GM21423 (cell line): Measurements from ENCODE around the gene GPHN.

Source experiments
- ATAC-seq: cut with Tn5 transposase; IDR thresholded peaks from one replicate; pipeline ENCODE4 v1.9.1; 2021; ENCODE audit warnings: mild to moderate bottlenecking, moderate library complexity; ENCODE audit not compliant: unreplicated experiment

The GPHN gene

GRCh38 chr14:66507722-66508546, at the start of gene GPHN:
GPHN (plus strand) TSS chr14:66508147.
- ATAC-seq = peak; percentile 78

GRCh38 chr14:66459603-66460002, 48.3 kb upstream of the GPHN start:
- no peak for ATAC-seq

- ATAC-seq = no peak
Observed at GRCh38 chr14:66464261-66464660, 43.7 kb upstream of the GPHN start.

- ATAC-seq = no peak
Observed at GRCh38 chr14:66468778-66469367, 39.1 kb upstream of the GPHN start.

- ATAC-seq = no peak
Observed at GRCh38 chr14:66471584-66471983, 36.4 kb upstream of the GPHN start.

GRCh38 chr14:66472251-66472650, 35.7 kb upstream of the GPHN start:
- ATAC-seq = no peak

- ATAC-seq = no peak
Observed at GRCh38 chr14:66473223-66473622, 34.7 kb upstream of the GPHN start.

- ATAC-seq = no peak
Observed at GRCh38 chr14:66476964-66477363, 31.0 kb upstream of the GPHN start.

- no peak for ATAC-seq
Observed at GRCh38 chr14:66477567-66477966, 30.4 kb upstream of the GPHN start.

GRCh38 chr14:66482873-66483272, 25.1 kb upstream of the GPHN start:
- ATAC-seq = no peak

- ATAC-seq = no peak
Observed at GRCh38 chr14:66483322-66483721, 24.6 kb upstream of the GPHN start.

GRCh38 chr14:66485029-66485428, 22.9 kb upstream of the GPHN start:
- no peak for ATAC-seq

GRCh38 chr14:66485910-66486421, 22.0 kb upstream of the GPHN start, which contains the start of gene CCDC196:
CCDC196 (plus strand) TSS chr14:66486371; CDS start chr14:66486503, 132 bp downstream.
- no peak for ATAC-seq

- no peak for ATAC-seq
Observed at GRCh38 chr14:66487164-66487563, 20.8 kb upstream of the GPHN start.

- ATAC-seq = no peak
Observed at GRCh38 chr14:66490143-66491111, 17.5 kb upstream of the GPHN start.

- ATAC-seq = no peak
Observed at GRCh38 chr14:66493750-66494149, 14.2 kb upstream of the GPHN start.

- ATAC-seq = peak; percentile 73
Observed at GRCh38 chr14:66495218-66496098, 12.5 kb upstream of the GPHN start.

GRCh38 chr14:66496188-66496807, 11.6 kb upstream of the GPHN start:
- no peak for ATAC-seq

GRCh38 chr14:66496911-66497310, 11.0 kb upstream of the GPHN start:
- no peak for ATAC-seq

- ATAC-seq = no peak
Observed at GRCh38 chr14:66498311-66498710, 9.6 kb upstream of the GPHN start.
